ENCODE measurements around the gene AKAIN1. TPM values are rescaled to one million over a fixed set of nuclear protein-coding genes. Genes with fewer than 3 reads are reported as not detected.

Gene AKAIN1
- not detected in 2 replicates for total RNA-seq

DNA sequence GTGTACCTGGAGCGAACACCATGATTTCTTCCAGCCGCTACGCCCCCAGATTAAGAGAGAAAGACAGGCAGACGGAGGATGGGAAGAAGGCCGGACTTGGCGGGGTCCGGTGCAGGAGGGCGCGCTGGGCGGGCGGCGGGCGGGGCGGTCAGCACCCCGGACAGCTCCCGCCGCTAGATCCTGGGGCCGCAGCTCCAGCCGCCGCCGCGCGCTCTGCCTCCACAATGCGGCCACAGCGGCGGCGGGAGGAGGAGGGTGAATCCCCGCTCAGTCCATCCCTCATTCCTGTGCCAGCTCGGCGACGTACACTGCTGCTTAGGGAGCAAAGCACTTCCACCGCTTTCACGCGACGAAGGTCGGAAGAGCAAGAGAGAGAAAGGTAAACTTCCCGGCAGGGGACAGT, at the start of gene AKAIN1:
Gene AKAIN1, minus strand, starts transcription at position 226 of the 403 bp plus-strand sequence. Its CDS starts 204 bp downstream, at position 22.

Other genes with a start within 250 kb of the AKAIN1 start
- gene ZBTB14, start 98.5 kb upstream of the AKAIN1 start, total RNA-seq = 5.1 and 6.0 TPM in 2 replicates

Measured in pericardium fibroblast (primary cell).